HepG2 (cell line): ENCODE measurements around the gene KLHL17. TPM values are rescaled to one million over a fixed set of nuclear protein-coding genes. Genes with fewer than 3 reads are reported as not detected.

ENCODE experiments used
- AFF4 ChIP-seq: sonication (generic); formaldehyde crosslinking; IDR thresholded peaks from 2 replicates; pipeline ENCODE4 v1.4.0; 2020; ENCODE audit warnings: missing genetic modification reagents
- AGO1 ChIP-seq: fragments of 200-400 bp; formaldehyde crosslinking; IDR thresholded peaks from 2 replicates; pipeline ENCODE4 v1.6.1; 2017; ENCODE audit warnings: mild to moderate bottlenecking, low read depth, low read length, moderate library complexity; ENCODE audit not compliant: poor library complexity, severe bottlenecking
- ATF3 ChIP-seq: sonication (generic); formaldehyde crosslinking; IDR thresholded peaks from 2 replicates; pipeline ENCODE4 v1.4.0; 2020; ENCODE audit warnings: missing genetic modification reagents
- CREB1 ChIP-seq, 2 experiments: fragments of 450-650 bp in 1 of 2; IDR thresholded peaks; 2 replicates each; pipeline ENCODE4 v1.6.1; 2016 to 2017; ENCODE audit warnings: control low read depth in 1 of 2, mild to moderate bottlenecking in 1 of 2, missing compliant biosample characterization in 1 of 2, missing genetic modification characterization in 1 of 2
- GTF3A ChIP-seq: sonication (generic); formaldehyde crosslinking; conservative IDR thresholded peaks from 2 replicates; pipeline ENCODE4 v1.4.0; 2020; ENCODE audit warnings: mild to moderate bottlenecking, missing genetic modification reagents
- HNRNPLL ChIP-seq: fragments of 200-400 bp; formaldehyde crosslinking; IDR thresholded peaks from 2 replicates; pipeline ENCODE4 v1.6.1; 2017; ENCODE audit warnings: mild to moderate bottlenecking, low read depth, low read length; ENCODE audit not compliant: poor library complexity, severe bottlenecking
- KDM1A ChIP-seq: IDR thresholded peaks from 2 replicates; pipeline ENCODE4 v1.6.1; 2016; ENCODE audit warnings: missing compliant biosample characterization
- KMT2B ChIP-seq: IDR thresholded peaks from 2 replicates; pipeline ENCODE4 v1.6.1; 2016; ENCODE audit warnings: missing genetic modification reagents, missing compliant biosample characterization
- MTF2 ChIP-seq: sonication (generic); formaldehyde crosslinking; IDR thresholded peaks from 2 replicates; pipeline ENCODE4 v1.5.0; 2020; ENCODE audit warnings: missing genetic modification reagents, borderline replicate concordance
- RBM39 ChIP-seq: fragments of 200-400 bp; formaldehyde crosslinking; IDR thresholded peaks from one replicate; pipeline ENCODE4 v1.6.1; 2018; ENCODE audit warnings: antibody characterized with exemption, mild to moderate bottlenecking, low read depth, low read length; ENCODE audit not compliant: poor library complexity, severe bottlenecking
- SRSF1 ChIP-seq: fragments of 200-400 bp; formaldehyde crosslinking; optimal IDR thresholded peaks from 2 replicates; pipeline ENCODE3; 2017; ENCODE audit warnings: mild to moderate bottlenecking, low read depth, low read length, moderate library complexity
- SSRP1 ChIP-seq: IDR thresholded peaks from 2 replicates; pipeline ENCODE4 v1.6.1; 2016; ENCODE audit warnings: control low read depth
- STAG1 ChIP-seq: sonication (generic); formaldehyde crosslinking; IDR thresholded peaks from 2 replicates; pipeline ENCODE4 v1.4.0; 2020; ENCODE audit warnings: missing genetic modification reagents
- TBX3 ChIP-seq: fragments of 450-650 bp; IDR thresholded peaks from 2 replicates; pipeline ENCODE4 v1.6.1; 2017; ENCODE audit warnings: antibody characterized with exemption, mild to moderate bottlenecking, inconsistent platforms, borderline replicate concordance
- U2AF1 ChIP-seq: fragments of 200-400 bp; formaldehyde crosslinking; optimal IDR thresholded peaks from 2 replicates; pipeline ENCODE3; 2017; ENCODE audit warnings: mild to moderate bottlenecking, low read depth, low read length
- ZFX ChIP-seq: sonication (generic); formaldehyde crosslinking; IDR thresholded peaks from 2 replicates; pipeline ENCODE4 v1.4.0; 2020; ENCODE audit warnings: mild to moderate bottlenecking, low read depth, missing genetic modification reagents, moderate library complexity
- ZNF280D ChIP-seq: sonication (generic); formaldehyde crosslinking; IDR thresholded peaks from 2 replicates; pipeline ENCODE4 v1.5.1; 2020; ENCODE audit warnings: mild to moderate bottlenecking, missing genetic modification reagents
- ZNF530 ChIP-seq: sonication (generic); formaldehyde crosslinking; IDR thresholded peaks from 2 replicates; pipeline ENCODE4 v1.5.0; 2020; ENCODE audit warnings: low read depth, mild to moderate bottlenecking, missing genetic modification reagents
- polyA plus RNA-seq, 8 experiments: library from polyadenylated mRNA; depleted of rRNA in 3 of 8; stranded (reverse) in 7 of 8; unstranded in 1 of 8; fragments of >200 nt; fragmentation: Illumina TruSeq in 4 of 8; extraction: Trizol in 4 of 8; gene quantifications; 2 replicates each; pipeline versions ENCODE4 v1.2.1 to v1.2.3, GENCODE V29; 2011 to 2016; ENCODE audit warnings: low read depth in 4 of 8, missing spikeins in 1 of 8, mixed read lengths in 1 of 8; ENCODE audit not compliant: insufficient read depth in 1 of 8
- total RNA-seq, 5 experiments: library from RNA; depleted of rRNA; stranded (reverse); fragments of >200 nt; fragmentation: Illumina TruSeq; extraction: Trizol; gene quantifications; 2 replicates each; pipeline ENCODE4 v1.2.3, GENCODE V29; 2016; ENCODE audit warnings: low read depth in 1 of 5
- TF ChIP-seq, protein P1 (sequence below), 2 experiments: IDR thresholded peaks; 2 replicates each; pipeline ENCODE4 v1.6.1; 2011 to 2012; ENCODE audit warnings: low read length in 2 of 2, borderline replicate concordance in 1 of 2, low read depth in 1 of 2, mild to moderate bottlenecking in 1 of 2, moderate library complexity in 1 of 2

Gene KLHL17
- total and polyA plus RNA-seq, 2 of the 13 experiments (the other 11 are each of a cell fraction or from before 2014, with no cell fraction given), result 9.3 to 24.7 TPM

GRCh38 chr1:941015-941587 lies 19.3 kb upstream of the KLHL17 start (continued):
- TF ChIP-seq KDM1A (no peak), SRSF1 (peak; percentile 46), U2AF1 (no peak), MTF2 (CRISPR knock-in tag) (peak; percentile 71), GTF3A (CRISPR knock-in tag) (no peak), AFF4 (CRISPR knock-in tag) (no peak), STAG1 (CRISPR knock-in tag) (no peak), HNRNPLL (no peak), ZNF280D (CRISPR knock-in tag) (no peak), AGO1 (peak; percentile 10), ZFX (CRISPR knock-in tag) (0 out of 2 replicates have a peak, but pooled peaks have one; percentile 20), CREB1 (IDR thresholded peaks at IDR 0.05) (no peak), CREB1 (CRISPR knock-in tag; IDR thresholded peaks at IDR 0.05) (no peak), ATF3 (CRISPR knock-in tag) (no peak), RBM39 (no peak), ZNF530 (CRISPR knock-in tag) (no peak), TBX3 (no peak), KMT2B (no peak), SSRP1 (CRISPR knock-in tag) (no peak)
- TF ChIP-seq, protein P1, sequence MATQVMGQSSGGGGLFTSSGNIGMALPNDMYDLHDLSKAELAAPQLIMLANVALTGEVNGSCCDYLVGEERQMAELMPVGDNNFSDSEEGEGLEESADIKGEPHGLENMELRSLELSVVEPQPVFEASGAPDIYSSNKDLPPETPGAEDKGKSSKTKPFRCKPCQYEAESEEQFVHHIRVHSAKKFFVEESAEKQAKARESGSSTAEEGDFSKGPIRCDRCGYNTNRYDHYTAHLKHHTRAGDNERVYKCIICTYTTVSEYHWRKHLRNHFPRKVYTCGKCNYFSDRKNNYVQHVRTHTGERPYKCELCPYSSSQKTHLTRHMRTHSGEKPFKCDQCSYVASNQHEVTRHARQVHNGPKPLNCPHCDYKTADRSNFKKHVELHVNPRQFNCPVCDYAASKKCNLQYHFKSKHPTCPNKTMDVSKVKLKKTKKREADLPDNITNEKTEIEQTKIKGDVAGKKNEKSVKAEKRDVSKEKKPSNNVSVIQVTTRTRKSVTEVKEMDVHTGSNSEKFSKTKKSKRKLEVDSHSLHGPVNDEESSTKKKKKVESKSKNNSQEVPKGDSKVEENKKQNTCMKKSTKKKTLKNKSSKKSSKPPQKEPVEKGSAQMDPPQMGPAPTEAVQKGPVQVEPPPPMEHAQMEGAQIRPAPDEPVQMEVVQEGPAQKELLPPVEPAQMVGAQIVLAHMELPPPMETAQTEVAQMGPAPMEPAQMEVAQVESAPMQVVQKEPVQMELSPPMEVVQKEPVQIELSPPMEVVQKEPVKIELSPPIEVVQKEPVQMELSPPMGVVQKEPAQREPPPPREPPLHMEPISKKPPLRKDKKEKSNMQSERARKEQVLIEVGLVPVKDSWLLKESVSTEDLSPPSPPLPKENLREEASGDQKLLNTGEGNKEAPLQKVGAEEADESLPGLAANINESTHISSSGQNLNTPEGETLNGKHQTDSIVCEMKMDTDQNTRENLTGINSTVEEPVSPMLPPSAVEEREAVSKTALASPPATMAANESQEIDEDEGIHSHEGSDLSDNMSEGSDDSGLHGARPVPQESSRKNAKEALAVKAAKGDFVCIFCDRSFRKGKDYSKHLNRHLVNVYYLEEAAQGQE (IDR thresholded peaks at IDR 0.05; ENCODE audit: borderline replicate concordance in 1 of 2, low read depth in 1 of 2, low read length in 2 of 2), result no peak
